ENCODE data around the gene HFM1. TPM values are rescaled to one million over a fixed set of nuclear protein-coding genes. Genes with fewer than 3 reads are reported as not detected.
A peak's percentile ranks its signal among the peaks of the same experiment; 100 is the strongest.

Gene HFM1
- total RNA-seq, 1 experiment from 2014 or later = 2.4 TPM

- peak overlapping the region; percentile 76 for H4K5ac ChIP-seq (ENCODE audit: insufficient read length, low read depth, low read length)
- peak overlapping the region; percentile 56 for H3K18ac ChIP-seq (ENCODE audit: insufficient read length, low read depth, low read length)
- no peak overlapping the region for H4K8ac ChIP-seq (replicated peaks; ENCODE audit: insufficient read length, low read depth, low read length)
- no peaks in the 10 kb centered on the region for H3K79me1 ChIP-seq (ENCODE audit: insufficient read depth, low read depth, low read length, poor library complexity, severe bottlenecking)
- no peak overlapping the region for H2BK12ac ChIP-seq (ENCODE audit: insufficient read length, low read depth, low read length)
- no peak overlapping the region for H4K91ac ChIP-seq (ENCODE audit: insufficient read length, low read depth, low read length)
- no peaks in the 10 kb centered on the region for H3K4me1 ChIP-seq (ENCODE audit: insufficient read depth, low read length)
- no peaks in the 10 kb centered on the region for H3K27me3 ChIP-seq (ENCODE audit: insufficient read depth, low read length)
- H3K4ac ChIP-seq (ENCODE audit: low read depth, low read length) = no peak overlapping the region
- WGBS (ENCODE audit: extremely low coverage, insufficient read length, low lambda C conversion rate) = no CpG with 5 or more reads among the region's 13 CpGs
- H3K27ac ChIP-seq (ENCODE audit: insufficient read length, low read depth, low read length) = no peak overlapping the region
- DNase-seq = peak; percentile 76
- no peak overlapping the region for H3K4me2 ChIP-seq (ENCODE audit: insufficient read depth, insufficient read length, low read length)
- no peak overlapping the region for H3K14ac ChIP-seq (ENCODE audit: insufficient read depth, low read length)
- H2BK15ac ChIP-seq (ENCODE audit: low read depth, low read length) = no peak overlapping the region
- no peak overlapping the region for H2BK20ac ChIP-seq (ENCODE audit: low read depth, low read length, poor library complexity, severe bottlenecking)
- no peak overlapping the region for H3K56ac ChIP-seq (ENCODE audit: insufficient read length, low read depth, low read length)
- H3K9me3 ChIP-seq (ENCODE audit: control insufficient read depth, low read depth, low read length) = no peaks in the 10 kb centered on the region
- H4K20me1 ChIP-seq (ENCODE audit: control insufficient read depth, insufficient read depth, insufficient read length) = no peaks in the 10 kb centered on the region
- Mint-ChIP-seq H3K27ac (peak overlapping the region in 2 of 3 experiments; percentile 6 to 81; a peak in 2 of 7 replicates), H3K4me1 (peaks cover 5 to 11% of the 10 kb centered on the region in 2 experiments), H3K9me3 (no peaks in the 10 kb centered on the region; a peak in 1 of 5 replicates), H3K4me3 (peak overlapping the region in 1 of 2 experiments; percentile 46; a peak in 3 of 5 replicates), H3K27me3 (ENCODE audit: low read depth) (peaks cover 11% of the 10 kb centered on the region), H3K36me3 (ENCODE audit: insufficient read depth in 1 of 3, low read depth in 3 of 3) (peaks cover 0 to 5% (median 3%) of the 10 kb centered on the region in 3 experiments; a peak in 1 of 7 replicates)
- no peak overlapping the region for H3T11ph ChIP-seq (ENCODE audit: low read length)
- TF ChIP-seq CTCF (conservative IDR thresholded peaks at IDR 0.05) = no peak
- H3K23me2 ChIP-seq (ENCODE audit: insufficient read length, low read depth, low read length, poor library complexity, severe bottlenecking) = no peaks in the 10 kb centered on the region
- no peak overlapping the region for H2BK5ac ChIP-seq (ENCODE audit: insufficient read length, low read length)
- no peak overlapping the region for H3K9ac ChIP-seq (ENCODE audit: extremely low read depth, insufficient read length, low read length)
- H3K79me2 ChIP-seq (ENCODE audit: insufficient read depth, low read length) = no peaks in the 10 kb centered on the region
- no peak overlapping the region for H2AFZ ChIP-seq (ENCODE audit: low read length)
- H2AK5ac ChIP-seq (ENCODE audit: insufficient read length, low read length) = no peak overlapping the region
- H2BK120ac ChIP-seq (ENCODE audit: low read depth, low read length, poor library complexity, severe bottlenecking) = no peak overlapping the region
- H3K23ac ChIP-seq (ENCODE audit: insufficient read length, low read depth, low read length) = no peak overlapping the region
Measured at GRCh38 chr1:91428182-91428798, 23.7 kb upstream of the HFM1 start.

Measured in H9 (cell line).